ENCODE data around the gene EPHA8.

- TF ChIP-seq CTCF (IDR thresholded peaks at IDR 0.05; ENCODE audit: low read depth, low read length, missing input control), result no peak
- no peak for TF ChIP-seq REST (IDR thresholded peaks at IDR 0.05)
- TF ChIP-seq YY1 (IDR thresholded peaks at IDR 0.05), result no peak
- no peak for TF ChIP-seq JUND (IDR thresholded peaks at IDR 0.05)
- TF ChIP-seq SP1 (IDR thresholded peaks at IDR 0.05), result no peak
- no peak for TF ChIP-seq RAD21 (IDR thresholded peaks at IDR 0.05)
- TF ChIP-seq MAX (IDR thresholded peaks at IDR 0.05), result no peak
- no peak for TF ChIP-seq RXRA (IDR thresholded peaks at IDR 0.05)
- TF ChIP-seq TAF1 (conservative IDR thresholded peaks at IDR 0.05), result no peak
- no peak for TF ChIP-seq ZBTB33 (IDR thresholded peaks at IDR 0.05)
- TF ChIP-seq GABPA (IDR thresholded peaks at IDR 0.05 in 1 of 2, conservative IDR thresholded peaks at IDR 0.05 in 1 of 2), result no peak
- TF ChIP-seq ATF3 (IDR thresholded peaks at IDR 0.05), result no peak
- TF ChIP-seq NR2F2 (IDR thresholded peaks at IDR 0.05), result no peak
Measured at GRCh38 chr1:22591576-22591975, 28.3 kb downstream of the EPHA8 start.

All from liver (tissue), 3 donors.